Neural crest cell (in vitro differentiated cells): ENCODE measurements around the gene ZNF26. TPM values are rescaled to one million over a fixed set of nuclear protein-coding genes. Genes with fewer than 3 reads are reported as not detected.
A peak's percentile ranks its signal among the peaks of the same experiment; 100 is the strongest.
"Not testable (repeated sequence)": the region's sequence is repeated elsewhere in the genome, so short reads cannot be mapped to it uniquely, and the experiment has no call there.

Experiments used
- DNase-seq: peaks from one replicate; pipeline ENCODE4 v3.0.0; 2021; ENCODE audit warnings: low read depth, mixed read lengths, low spot score
- H3K27ac Mint-ChIP-seq: one replicate; pipeline ENCODE4 v1.8.0; 2021; ENCODE audit warnings: mild to moderate bottlenecking, mixed read lengths; ENCODE audit not compliant: unreplicated experiment
- H3K27me3 Mint-ChIP-seq: 2 replicates; pipeline ENCODE4 v1.8.0; 2021; ENCODE audit warnings: low read depth, mild to moderate bottlenecking, mixed read lengths
- H3K36me3 Mint-ChIP-seq: 2 replicates; pipeline ENCODE4 v1.8.0; 2021; ENCODE audit warnings: low read depth, mild to moderate bottlenecking, mixed read lengths
- H3K4me1 Mint-ChIP-seq: 2 replicates; pipeline ENCODE4 v1.8.0; 2021; ENCODE audit warnings: mixed read lengths
- H3K4me3 Mint-ChIP-seq: one replicate; pipeline ENCODE4 v1.8.0; 2021; ENCODE audit warnings: mild to moderate bottlenecking, mixed read lengths
- H3K9me3 Mint-ChIP-seq: 2 replicates; pipeline ENCODE4 v1.8.0; 2021; ENCODE audit warnings: mixed read lengths
- total RNA-seq: library from RNA; stranded (reverse); gene quantifications from 2 replicates; pipeline ENCODE4 v1.2.1, GENCODE V29; 2021
- TF ChIP-seq, protein P1 (sequence below): fragments of 200-600 bp; sonication (generic); conservative IDR thresholded peaks from 2 replicates; pipeline ENCODE4 v1.5.0; 2021; ENCODE audit warnings: antibody characterized with exemption, mild to moderate bottlenecking

Gene ZNF26
- total RNA-seq, 1 donor from 2014 or later: 13.5 TPM

- Mint-ChIP-seq H3K27ac (no peak overlapping the region), H3K36me3 (peaks cover 45% of the 10 kb centered on the region), H3K4me1 (peaks cover 25% of the 10 kb centered on the region), H3K27me3 (peaks cover 3% of the 10 kb centered on the region), H3K9me3 (peaks cover 20% of the 10 kb centered on the region), H3K4me3 (peak overlapping the region; percentile 84)
- DNase-seq: no peak
- TF ChIP-seq, protein P1, sequence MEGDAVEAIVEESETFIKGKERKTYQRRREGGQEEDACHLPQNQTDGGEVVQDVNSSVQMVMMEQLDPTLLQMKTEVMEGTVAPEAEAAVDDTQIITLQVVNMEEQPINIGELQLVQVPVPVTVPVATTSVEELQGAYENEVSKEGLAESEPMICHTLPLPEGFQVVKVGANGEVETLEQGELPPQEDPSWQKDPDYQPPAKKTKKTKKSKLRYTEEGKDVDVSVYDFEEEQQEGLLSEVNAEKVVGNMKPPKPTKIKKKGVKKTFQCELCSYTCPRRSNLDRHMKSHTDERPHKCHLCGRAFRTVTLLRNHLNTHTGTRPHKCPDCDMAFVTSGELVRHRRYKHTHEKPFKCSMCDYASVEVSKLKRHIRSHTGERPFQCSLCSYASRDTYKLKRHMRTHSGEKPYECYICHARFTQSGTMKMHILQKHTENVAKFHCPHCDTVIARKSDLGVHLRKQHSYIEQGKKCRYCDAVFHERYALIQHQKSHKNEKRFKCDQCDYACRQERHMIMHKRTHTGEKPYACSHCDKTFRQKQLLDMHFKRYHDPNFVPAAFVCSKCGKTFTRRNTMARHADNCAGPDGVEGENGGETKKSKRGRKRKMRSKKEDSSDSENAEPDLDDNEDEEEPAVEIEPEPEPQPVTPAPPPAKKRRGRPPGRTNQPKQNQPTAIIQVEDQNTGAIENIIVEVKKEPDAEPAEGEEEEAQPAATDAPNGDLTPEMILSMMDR: no peak
Measured at GRCh38 chr12:132953771-132954170, 32.4 kb upstream of the ZNF26 start.

- Mint-ChIP-seq H3K27ac (peak overlapping the region; percentile 53), H3K4me1 (peaks cover 25% of the 10 kb centered on the region), H3K36me3 (peaks cover 39% of the 10 kb centered on the region), H3K9me3 (peaks cover 17% of the 10 kb centered on the region), H3K4me3 (peak overlapping the region; percentile 95), H3K27me3 (peaks cover 3% of the 10 kb centered on the region)
- TF ChIP-seq, protein P1: no peak
- no peak for DNase-seq
Measured at GRCh38 chr12:132954471-132955048, 31.6 kb upstream of the ZNF26 start.

DNA sequence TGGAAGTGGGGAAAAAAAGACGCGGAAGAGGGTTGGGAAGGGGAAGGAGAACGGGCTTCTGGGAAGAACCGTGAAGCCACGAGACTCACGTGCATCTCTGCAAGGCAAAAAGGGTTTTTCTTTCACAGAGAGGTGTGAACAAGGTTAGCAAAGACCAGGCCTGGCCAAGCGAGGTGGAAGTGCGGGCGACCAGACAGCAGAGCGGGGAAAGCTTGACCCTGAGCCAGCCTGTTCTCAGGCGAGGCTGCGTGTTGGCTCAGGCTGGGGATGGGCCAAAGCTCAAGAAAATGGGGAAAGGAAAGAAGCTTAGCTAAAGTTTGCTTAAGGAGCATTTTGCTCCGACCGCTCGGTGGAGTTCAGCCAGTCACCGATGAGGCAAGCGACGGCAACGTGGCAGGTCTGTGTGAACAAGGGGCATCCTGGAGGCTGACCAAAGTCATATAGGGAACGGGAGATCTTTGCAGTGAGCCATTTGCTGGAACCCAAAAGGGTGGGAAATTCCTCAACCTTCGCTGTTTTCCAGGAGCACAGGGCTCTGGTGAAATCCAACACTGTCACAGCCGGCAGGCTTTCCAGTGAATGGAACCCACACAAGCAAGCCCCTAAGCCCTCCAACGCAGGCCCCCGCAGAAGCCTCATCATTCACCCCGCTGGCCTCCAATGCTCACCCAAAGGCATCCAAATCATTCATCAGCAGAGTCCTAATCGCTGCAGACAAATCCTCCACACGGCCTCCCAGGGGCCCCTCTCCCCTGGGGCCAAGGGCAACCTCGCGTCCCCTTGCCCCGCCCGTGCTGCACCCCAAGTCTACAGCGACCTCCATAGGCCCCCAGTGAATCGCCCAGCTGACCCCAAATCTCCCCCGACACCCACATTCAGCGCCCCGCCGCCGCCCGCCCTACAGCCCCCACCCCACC lies 30.8 kb upstream of the ZNF26 start:
- Mint-ChIP-seq H3K36me3 (peaks cover 40% of the 10 kb centered on the region), H3K9me3 (peaks cover 17% of the 10 kb centered on the region), H3K27ac (peak overlapping the region; percentile 90), H3K4me3 (peak overlapping the region; percentile 95), H3K4me1 (peaks cover 25% of the 10 kb centered on the region), H3K27me3 (peaks cover 3% of the 10 kb centered on the region)
- DNase-seq: peak; percentile 20
- TF ChIP-seq, protein P1: no peak

DNA sequence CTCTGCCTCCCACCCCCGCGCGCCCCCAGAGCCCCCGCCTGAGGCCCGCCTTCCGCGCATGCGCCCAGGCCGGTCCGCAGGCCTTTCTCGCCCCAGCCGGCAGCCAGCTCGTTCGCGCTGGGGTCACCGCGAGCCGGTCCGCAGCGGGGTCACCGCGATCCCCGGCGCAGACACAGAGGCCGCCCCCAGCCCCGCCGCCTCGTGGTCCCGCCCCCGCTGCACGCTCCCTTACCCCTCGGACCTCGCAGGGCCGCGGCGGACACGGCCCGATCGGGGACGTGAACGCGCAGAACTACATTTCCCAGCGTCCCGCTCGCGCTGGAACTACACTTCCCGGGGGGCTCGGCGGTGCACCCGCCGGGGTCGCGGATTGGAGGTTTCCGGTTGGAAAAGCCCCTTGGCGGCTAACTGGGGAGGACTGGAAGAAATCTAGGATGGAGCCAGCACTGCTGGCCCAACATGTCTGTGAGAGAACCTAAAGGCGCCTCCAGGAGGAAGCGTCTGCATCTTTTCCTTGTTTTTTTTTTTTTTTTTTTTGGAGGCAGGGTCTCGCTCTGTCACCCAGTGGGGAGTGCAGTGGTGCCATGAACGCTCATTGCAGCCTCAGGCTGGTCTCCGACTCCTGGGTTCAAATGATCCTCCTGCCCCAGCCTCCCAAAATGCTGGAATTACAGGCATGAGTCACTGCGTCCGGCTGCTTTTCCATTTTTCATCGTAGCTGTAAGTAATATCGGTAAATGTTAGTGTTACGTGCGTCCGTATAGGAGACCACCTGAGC lies 30.0 kb upstream of the ZNF26 start, which contains the start of gene ZNF605:
TSS of gene ZNF605 (minus strand) at position 296 of the 778 bp plus-strand sequence. CDS start 10,671 bp downstream, outside the sequence.
- peaks cover 3% of the 10 kb centered on the region for H3K27me3 Mint-ChIP-seq

DNA sequence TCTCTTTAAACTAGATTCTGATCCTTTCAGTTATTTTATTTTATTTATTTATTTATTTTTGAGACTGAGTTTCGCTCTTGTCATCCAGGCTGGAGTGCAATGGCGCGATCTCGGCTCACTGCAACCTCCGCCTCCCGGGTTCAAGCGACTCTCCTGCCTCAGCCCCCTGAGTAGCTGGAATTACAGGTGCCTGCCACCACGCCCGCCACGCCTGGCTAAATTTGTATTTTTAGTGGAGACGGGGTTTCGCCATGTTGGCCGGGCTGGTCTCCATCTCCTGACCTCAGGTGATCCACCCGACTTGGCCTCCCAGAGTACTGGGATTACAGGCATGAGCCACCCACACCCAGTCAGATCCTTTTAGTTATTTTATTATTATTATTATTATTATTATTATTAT lies 24.4 kb upstream of the ZNF26 start:
- peak overlapping the region; percentile 3 for H3K4me3 Mint-ChIP-seq
- DNase-seq, H3K27ac Mint-ChIP-seq, H3K4me1 Mint-ChIP-seq, H3K27me3 Mint-ChIP-seq: not testable (repeated sequence)
- peaks cover 29% of the 10 kb centered on the region for H3K36me3 Mint-ChIP-seq
- peaks cover 17% of the 10 kb centered on the region for H3K9me3 Mint-ChIP-seq

More for the DNA sequence above, 30.0 kb upstream of the ZNF26 start, which contains the start of gene ZNF605:
- peaks cover 40% of the 10 kb centered on the region for H3K36me3 Mint-ChIP-seq
- DNase-seq: peak; percentile 80
- TF ChIP-seq, protein P1: peak; percentile 15
- peak within 1 kb of the TSS; percentile 98 for H3K27ac Mint-ChIP-seq
- peaks cover 25% of the 10 kb centered on the region for H3K4me1 Mint-ChIP-seq
- peaks cover 17% of the 10 kb centered on the region for H3K9me3 Mint-ChIP-seq
- H3K4me3 Mint-ChIP-seq: peak within 1 kb of the TSS; percentile 95
